ENCODE results near the gene ZSCAN5B. TPM values are rescaled to one million over a fixed set of nuclear protein-coding genes. Genes with fewer than 3 reads are reported as not detected.

ZSCAN5B gene
- total RNA-seq, 5 donors from 2014 or later (not counting 1 experiment from before 2014, with no cell fraction given) = not detected

DNA sequence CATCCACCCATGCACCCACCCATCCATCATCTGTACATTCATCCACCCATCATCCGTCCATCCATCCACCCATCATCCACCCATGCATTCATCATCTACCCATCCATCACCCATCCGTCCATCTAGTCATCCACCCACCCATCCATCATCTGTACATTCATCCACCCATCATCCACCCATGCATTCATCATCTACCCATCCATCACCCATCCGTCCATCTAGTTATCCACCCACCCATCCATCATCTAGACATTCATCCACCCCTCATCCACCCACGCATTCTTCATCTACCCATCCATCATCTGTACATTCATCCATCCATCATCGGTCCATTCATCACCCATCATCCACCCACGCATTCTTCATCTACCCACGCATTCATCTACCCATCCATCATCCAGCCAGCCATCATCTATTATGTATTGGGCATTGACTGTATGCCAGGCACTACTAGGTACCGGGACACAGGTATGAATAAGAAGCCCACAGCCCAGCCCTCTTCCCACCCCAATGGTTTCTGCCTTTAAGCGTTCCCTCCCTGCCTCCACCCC lies 38.5 kb downstream of the ZSCAN5B start:
- WGBS (ENCODE audit: insufficient coverage) = 96% methylated on average over 8 of the region's 9 CpGs
- Mint-ChIP-seq H3K4me1 (peaks cover 0 to 6% (median 6%) of the 10 kb centered on the region in 3 donors), H3K27ac (no peak overlapping the region), H3K9me3 (no peaks in the 10 kb centered on the region), H3K4me3 (no peak overlapping the region), H3K36me3 (peaks cover 34% of the 10 kb centered on the region), H3K27me3 (no peaks in the 10 kb centered on the region)
- Histone ChIP-seq H3K4me1 (ENCODE audit: control insufficient read depth in 1 of 2, extremely low read depth in 1 of 2, insufficient read depth in 2 of 2, low read length in 2 of 2) (peaks cover 0 to under 1% of the 10 kb centered on the region in 2 experiments), H3K27ac (ENCODE audit: low read length) (no peak overlapping the region), H3K36me3 (ENCODE audit: control insufficient read depth in 2 of 2, extremely low read depth in 1 of 2, insufficient read depth in 1 of 2, low read length in 1 of 2) (peaks cover 34 to 41% of the 10 kb centered on the region in 2 donors), H3K27me3 (replicated peaks in 1 of 2; ENCODE audit: control insufficient read depth in 2 of 2, extremely low read depth in 1 of 2, insufficient read depth in 2 of 2, low read length in 1 of 2) (peaks cover 0 to 4% of the 10 kb centered on the region in 2 experiments), H3K9me3 (no peaks in the 10 kb centered on the region), H3K4me3 (ENCODE audit: control insufficient read depth in 1 of 2, extremely low read depth in 1 of 2, low read length in 1 of 2) (no peak overlapping the region)
- ChIA-PET CTCF (no interaction called here), POLR2A (no interaction called here)
- DNase-seq (no peak), ATAC-seq (replicated peaks in 1 of 4) (no peak)

DNA sequence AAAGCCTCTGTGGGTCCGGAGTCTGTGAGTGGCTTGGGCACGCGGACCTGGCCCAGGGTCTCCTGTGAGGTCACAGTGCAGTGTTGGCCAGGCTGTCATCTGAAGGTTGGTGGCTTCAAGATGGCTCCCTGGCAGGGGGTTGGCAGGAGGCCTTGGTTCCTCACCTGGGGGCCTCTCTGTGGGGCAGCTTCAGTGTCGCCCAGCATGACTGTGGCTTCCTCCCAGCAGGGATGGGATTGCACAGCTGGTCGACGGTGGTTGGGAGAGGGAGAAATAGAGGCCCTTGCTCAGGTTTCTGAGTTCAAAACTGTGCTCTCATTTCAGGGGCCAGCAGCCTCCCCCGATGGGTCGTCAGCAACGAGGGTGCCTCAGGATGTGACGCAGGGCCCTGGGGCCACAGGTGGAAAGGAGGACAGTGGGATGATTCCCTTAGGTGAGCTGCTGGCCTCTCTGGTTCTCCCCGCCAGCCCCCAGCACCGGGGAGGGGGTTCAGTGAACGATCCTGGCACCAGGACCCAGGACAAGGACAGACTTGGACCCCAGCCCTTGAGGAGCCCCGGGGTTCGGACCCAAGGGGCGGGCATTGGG lies 39.3 kb downstream of the ZSCAN5B start:
- WGBS (ENCODE audit: insufficient coverage) = 84% methylated on average over 16 of the region's 16 CpGs
- peaks cover 34 to 46% of the 10 kb centered on the region in 2 donors for H3K36me3 ChIP-seq (ENCODE audit: control insufficient read depth in 2 of 2, extremely low read depth in 1 of 2, insufficient read depth in 1 of 2, low read length in 1 of 2)
- H3K27me3 Mint-ChIP-seq = no peaks in the 10 kb centered on the region
- ATAC-seq (replicated peaks in 1 of 4) (no peak), DNase-seq (no peak)
- ChIA-PET POLR2A (interaction anchor here in 1 of 2 donors (0.5 kb wide), 1 partner anchor 17 kb away, joined by 9 read pairs; the partner anchor contains the start of gene ZNF444), CTCF (no interaction called here)
- no peaks in the 10 kb centered on the region for H3K9me3 Mint-ChIP-seq
- no peak overlapping the region for H3K4me3 ChIP-seq (ENCODE audit: control insufficient read depth in 1 of 2, extremely low read depth in 1 of 2, low read length in 1 of 2)
- no peak overlapping the region for H3K4me3 Mint-ChIP-seq
- H3K27ac ChIP-seq (ENCODE audit: low read length) = no peak overlapping the region
- no peaks in the 10 kb centered on the region for H3K9me3 ChIP-seq
- H3K27ac Mint-ChIP-seq = no peak overlapping the region
- H3K4me1 Mint-ChIP-seq = peaks cover 6 to 9% (median 7%) of the 10 kb centered on the region in 3 donors
- peaks cover 38% of the 10 kb centered on the region for H3K36me3 Mint-ChIP-seq
- H3K4me1 ChIP-seq (ENCODE audit: control insufficient read depth in 1 of 2, extremely low read depth in 1 of 2, insufficient read depth in 2 of 2, low read length in 2 of 2) = peaks cover 0 to 7% of the 10 kb centered on the region in 2 experiments
- H3K27me3 ChIP-seq (replicated peaks in 1 of 2; ENCODE audit: control insufficient read depth in 2 of 2, extremely low read depth in 1 of 2, insufficient read depth in 2 of 2, low read length in 1 of 2) = peaks cover 0 to under 1% of the 10 kb centered on the region in 2 experiments

DNA sequence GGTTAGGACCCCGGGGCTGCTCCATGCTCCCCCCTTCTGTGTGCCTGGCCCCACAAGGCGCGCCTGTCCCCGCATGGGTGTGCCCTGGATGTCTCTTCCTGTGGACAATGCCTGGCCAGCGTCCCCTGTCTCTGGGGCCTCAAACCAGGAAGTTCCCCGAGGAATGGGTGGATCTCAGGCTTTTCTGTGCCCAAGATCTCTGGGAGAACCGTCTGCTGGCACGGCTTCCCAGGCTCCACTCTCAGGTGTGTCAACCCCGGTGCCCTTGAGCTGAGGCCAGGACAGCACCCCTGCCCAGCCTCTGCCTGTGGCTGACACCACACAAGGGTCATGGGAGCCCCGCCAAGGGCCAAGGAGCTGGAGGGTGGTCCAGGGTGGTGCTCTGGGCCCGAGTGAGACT lies 40.8 kb downstream of the ZSCAN5B start:
- Mint-ChIP-seq H3K4me1 (peaks cover 9 to 16% (median 11%) of the 10 kb centered on the region in 3 donors), H3K36me3 (peaks cover 40% of the 10 kb centered on the region), H3K9me3 (no peaks in the 10 kb centered on the region), H3K27ac (no peak overlapping the region), H3K27me3 (no peaks in the 10 kb centered on the region), H3K4me3 (no peak overlapping the region)
- ChIA-PET CTCF (no interaction called here), POLR2A (no interaction called here)
- no peak overlapping the region for H3K4me3 ChIP-seq (ENCODE audit: control insufficient read depth in 1 of 2, extremely low read depth in 1 of 2, low read length in 1 of 2)
- H3K36me3 ChIP-seq (ENCODE audit: control insufficient read depth in 2 of 2, extremely low read depth in 1 of 2, insufficient read depth in 1 of 2, low read length in 1 of 2) = peaks cover 34 to 41% of the 10 kb centered on the region in 2 donors
- 97% methylated on average over 11 of the region's 11 CpGs for WGBS (ENCODE audit: insufficient coverage)
- H3K27me3 ChIP-seq (replicated peaks in 1 of 2; ENCODE audit: control insufficient read depth in 2 of 2, extremely low read depth in 1 of 2, insufficient read depth in 2 of 2, low read length in 1 of 2) = no peaks in the 10 kb centered on the region
- H3K4me1 ChIP-seq (ENCODE audit: control insufficient read depth in 1 of 2, extremely low read depth in 1 of 2, insufficient read depth in 2 of 2, low read length in 2 of 2) = peaks cover 0 to 8% of the 10 kb centered on the region in 2 experiments
- DNase-seq = no peak
- no peak overlapping the region for H3K27ac ChIP-seq (ENCODE audit: low read length)
- no peak for ATAC-seq (replicated peaks in 1 of 4)
- no peaks in the 10 kb centered on the region for H3K9me3 ChIP-seq

DNA sequence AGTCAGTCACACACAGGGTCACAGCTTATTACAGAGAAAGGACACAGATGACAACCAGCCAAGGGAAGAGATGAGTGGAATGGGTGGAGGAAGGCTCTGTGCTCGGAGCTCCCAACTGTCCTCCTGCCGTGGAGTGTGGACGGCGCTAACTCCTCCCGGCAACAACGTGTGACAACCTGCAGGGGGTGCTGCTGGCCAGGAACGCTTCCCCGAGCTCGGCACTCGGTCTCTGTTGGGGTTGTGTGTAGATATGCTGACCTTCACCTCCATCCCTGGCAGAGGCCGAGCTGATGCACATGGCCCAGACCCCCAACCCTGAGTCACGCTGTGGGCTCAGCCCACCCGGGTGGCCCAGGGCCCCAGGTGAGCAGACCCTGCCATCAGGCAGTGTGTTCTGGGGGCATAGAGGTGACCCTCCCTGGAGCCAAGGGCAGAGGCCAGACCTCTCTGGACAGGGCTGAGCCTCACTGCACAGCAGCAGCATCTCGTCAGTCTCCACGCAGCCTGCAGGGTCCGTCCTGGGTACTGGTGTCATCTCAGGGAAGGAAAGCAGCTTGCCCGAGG lies 42.4 kb downstream of the ZSCAN5B start:
- CTCF ChIA-PET = interaction anchor here in 1 of 2 donors (0.6 kb wide), 1 partner anchor 176 kb away, joined by 3 read pairs; no protein-coding TSS in a partner anchor
- 96% methylated on average over 5 of the region's 17 CpGs for WGBS (ENCODE audit: insufficient coverage)
- no peaks in the 10 kb centered on the region for H3K9me3 ChIP-seq
- H3K9me3 Mint-ChIP-seq = no peaks in the 10 kb centered on the region
- H3K4me1 Mint-ChIP-seq = peaks cover 11 to 19% (median 12%) of the 10 kb centered on the region in 3 donors
- peaks cover 32 to 41% of the 10 kb centered on the region in 2 donors for H3K36me3 ChIP-seq (ENCODE audit: control insufficient read depth in 2 of 2, extremely low read depth in 1 of 2, insufficient read depth in 1 of 2, low read length in 1 of 2)
- H3K27ac ChIP-seq (ENCODE audit: low read length) = no peak overlapping the region
- H3K27me3 ChIP-seq (replicated peaks in 1 of 2; ENCODE audit: control insufficient read depth in 2 of 2, extremely low read depth in 1 of 2, insufficient read depth in 2 of 2, low read length in 1 of 2) = no peaks in the 10 kb centered on the region
- no peaks in the 10 kb centered on the region for H3K27me3 Mint-ChIP-seq
- DNase-seq (no peak), ATAC-seq (replicated peaks in 1 of 4) (no peak)
- H3K4me3 ChIP-seq (ENCODE audit: control insufficient read depth in 1 of 2, extremely low read depth in 1 of 2, low read length in 1 of 2) = no peak overlapping the region
- peaks cover 42% of the 10 kb centered on the region for H3K36me3 Mint-ChIP-seq
- POLR2A ChIA-PET = no interaction called here
- H3K4me1 ChIP-seq (ENCODE audit: control insufficient read depth in 1 of 2, extremely low read depth in 1 of 2, insufficient read depth in 2 of 2, low read length in 2 of 2) = peaks cover 0 to 8% of the 10 kb centered on the region in 2 experiments
- H3K4me3 Mint-ChIP-seq = no peak overlapping the region
- H3K27ac Mint-ChIP-seq = no peak overlapping the region

DNA sequence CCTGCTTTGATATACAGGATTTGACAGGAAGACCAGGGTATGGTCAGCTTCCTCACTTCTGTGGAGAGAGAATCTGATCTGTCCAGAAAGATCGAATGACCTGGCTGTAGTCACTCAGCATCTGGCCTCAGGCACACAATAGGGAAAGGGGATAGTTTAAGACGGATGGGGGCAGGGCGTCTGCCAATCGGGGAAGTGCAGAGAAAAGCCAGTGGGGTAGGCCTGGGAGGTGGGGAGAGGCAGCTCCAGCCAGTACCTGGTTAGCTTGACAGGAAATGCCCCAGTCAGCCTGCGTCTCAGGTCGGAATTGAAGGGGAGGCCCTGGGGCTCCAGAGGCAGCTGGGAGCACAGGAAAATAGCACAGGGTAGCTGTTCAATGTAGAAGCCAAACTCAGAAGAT lies 44.1 kb downstream of the ZSCAN5B start:
- Mint-ChIP-seq H3K4me3 (no peak overlapping the region), H3K27me3 (no peaks in the 10 kb centered on the region), H3K4me1 (peaks cover 11 to 20% (median 15%) of the 10 kb centered on the region in 3 donors), H3K9me3 (no peaks in the 10 kb centered on the region), H3K36me3 (peaks cover 46% of the 10 kb centered on the region), H3K27ac (peak overlapping the region; percentile 0 to 84)
- CTCF ChIA-PET = interaction anchor here in 1 of 2 donors (0.6 kb wide), 1 partner anchor 11 kb away, joined by 3 read pairs; no protein-coding TSS in a partner anchor
- no peak overlapping the region for H3K27ac ChIP-seq (ENCODE audit: low read length)
- no peaks in the 10 kb centered on the region for H3K27me3 ChIP-seq (replicated peaks in 1 of 2; ENCODE audit: control insufficient read depth in 2 of 2, extremely low read depth in 1 of 2, insufficient read depth in 2 of 2, low read length in 1 of 2)
- DNase-seq (no peak), ATAC-seq (replicated peaks in 1 of 4) (no peak)
- 42% methylated on average over 6 of the region's 6 CpGs for WGBS (ENCODE audit: insufficient coverage)
- POLR2A ChIA-PET = interaction anchor here in 1 of 2 donors (0.6 kb wide), 1 partner anchor 43 kb away, joined by 3 read pairs; no protein-coding TSS in a partner anchor
- H3K4me3 ChIP-seq (ENCODE audit: control insufficient read depth in 1 of 2, extremely low read depth in 1 of 2, low read length in 1 of 2) = no peak overlapping the region
- H3K9me3 ChIP-seq = no peaks in the 10 kb centered on the region
- H3K4me1 ChIP-seq (ENCODE audit: control insufficient read depth in 1 of 2, extremely low read depth in 1 of 2, insufficient read depth in 2 of 2, low read length in 2 of 2) = peaks cover 0 to 8% of the 10 kb centered on the region in 2 experiments
- H3K36me3 ChIP-seq (ENCODE audit: control insufficient read depth in 2 of 2, extremely low read depth in 1 of 2, insufficient read depth in 1 of 2, low read length in 1 of 2) = peaks cover 22 to 35% of the 10 kb centered on the region in 2 donors

DNA sequence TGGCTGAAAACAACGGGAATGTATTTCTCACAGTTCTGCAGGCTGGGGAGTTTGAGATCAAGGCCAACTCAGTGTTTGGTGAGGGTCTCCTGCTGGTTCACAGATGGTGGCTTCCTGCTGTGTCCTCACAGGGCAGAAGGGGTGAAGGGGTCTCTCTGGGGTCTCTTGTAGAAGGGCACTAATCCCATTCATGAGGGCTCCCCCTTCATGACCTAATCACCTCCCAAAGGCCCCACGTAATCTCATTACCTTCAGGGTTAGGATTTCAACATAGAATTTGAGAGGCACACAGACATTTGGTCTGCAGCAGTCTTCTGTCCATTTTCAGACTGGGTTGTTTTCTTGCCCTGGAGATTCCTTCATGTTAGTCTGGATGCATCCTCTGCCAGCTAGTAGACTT lies 44.9 kb downstream of the ZSCAN5B start:
- POLR2A ChIA-PET = no interaction called here
- ATAC-seq (replicated peaks in 1 of 4) = no peak
- peaks cover 40% of the 10 kb centered on the region for H3K36me3 Mint-ChIP-seq
- peak overlapping the region in 1 of 2 donors; percentile 48 for H3K27ac Mint-ChIP-seq
- H3K27ac ChIP-seq (ENCODE audit: low read length) = no peak overlapping the region
- H3K4me1 ChIP-seq (ENCODE audit: control insufficient read depth in 1 of 2, extremely low read depth in 1 of 2, insufficient read depth in 2 of 2, low read length in 2 of 2) = peaks cover 0 to 8% of the 10 kb centered on the region in 2 experiments
- WGBS (ENCODE audit: insufficient coverage) = 100% methylated on average over 1 of the region's 2 CpGs
- CTCF ChIA-PET = interaction anchor here in 1 of 2 donors (0.6 kb wide), 1 partner anchor 82 kb away, joined by 4 read pairs; no protein-coding TSS in a partner anchor
- peaks cover 24 to 35% of the 10 kb centered on the region in 2 donors for H3K36me3 ChIP-seq (ENCODE audit: control insufficient read depth in 2 of 2, extremely low read depth in 1 of 2, insufficient read depth in 1 of 2, low read length in 1 of 2)
- no peaks in the 10 kb centered on the region for H3K9me3 Mint-ChIP-seq
- peaks cover 11 to 20% (median 15%) of the 10 kb centered on the region in 3 donors for H3K4me1 Mint-ChIP-seq
- no peak overlapping the region for H3K4me3 Mint-ChIP-seq
- no peak for DNase-seq
- H3K4me3 ChIP-seq (ENCODE audit: control insufficient read depth in 1 of 2, extremely low read depth in 1 of 2, low read length in 1 of 2) = no peak overlapping the region
- H3K27me3 ChIP-seq (replicated peaks in 1 of 2; ENCODE audit: control insufficient read depth in 2 of 2, extremely low read depth in 1 of 2, insufficient read depth in 2 of 2, low read length in 1 of 2) = no peaks in the 10 kb centered on the region
- no peaks in the 10 kb centered on the region for H3K9me3 ChIP-seq
- H3K27me3 Mint-ChIP-seq = no peaks in the 10 kb centered on the region
